HUES64 (cell line): ENCODE measurements around the gene RAI1.

Experiments used
- H3K27ac ChIP-seq: 2 replicates; pipeline ENCODE4 v1.7.0; 2013; ENCODE audit warnings: low read depth, low read length, inconsistent platforms
- H3K27me3 ChIP-seq: 2 replicates; pipeline ENCODE4 v1.6.1; 2013; ENCODE audit warnings: mild to moderate bottlenecking, low read length; ENCODE audit not compliant: insufficient read depth
- H3K36me3 ChIP-seq: 2 replicates; pipeline ENCODE4 v1.6.1; 2013; ENCODE audit warnings: mild to moderate bottlenecking, low read length; ENCODE audit not compliant: insufficient read depth
- H3K4me1 ChIP-seq: 2 replicates; pipeline ENCODE4 v1.6.1; 2013; ENCODE audit warnings: mild to moderate bottlenecking, low read length, moderate library complexity; ENCODE audit not compliant: insufficient read depth
- H3K4me3 ChIP-seq: 2 replicates; pipeline ENCODE4 v1.5.1; 2013; ENCODE audit warnings: mild to moderate bottlenecking, low read length, moderate library complexity
- H3K9ac ChIP-seq: 2 replicates; pipeline ENCODE4 v1.6.1; 2013; ENCODE audit warnings: mild to moderate bottlenecking, low read depth, low read length
- H3K9me3 ChIP-seq: 2 replicates; pipeline ENCODE4 v1.6.1; 2013; ENCODE audit warnings: low read depth, low read length; ENCODE audit not compliant: insufficient read depth
- WGBS: fragments of 150-250, 120-280 bp; methylation state at CpG from one replicate; pipeline ENCODE4 v1.1.7; 2013; ENCODE audit warnings: missing lambda C conversion rate; 5-methylcytosine and 5-hydroxymethylcytosine counted together

RAI1 gene

GRCh38 chr17:17713839-17714238, 32.6 kb downstream of the RAI1 start:
- Histone ChIP-seq H3K9ac (no peak overlapping the region), H3K9me3 (no peaks in the 10 kb centered on the region), H3K4me1 (peaks cover 38% of the 10 kb centered on the region), H3K27me3 (peaks cover 79% of the 10 kb centered on the region), H3K36me3 (no peaks in the 10 kb centered on the region), H3K4me3 (no peak overlapping the region), H3K27ac (no peak overlapping the region)
- WGBS: 63% methylated on average over 7 of the region's 7 CpGs

DNA sequence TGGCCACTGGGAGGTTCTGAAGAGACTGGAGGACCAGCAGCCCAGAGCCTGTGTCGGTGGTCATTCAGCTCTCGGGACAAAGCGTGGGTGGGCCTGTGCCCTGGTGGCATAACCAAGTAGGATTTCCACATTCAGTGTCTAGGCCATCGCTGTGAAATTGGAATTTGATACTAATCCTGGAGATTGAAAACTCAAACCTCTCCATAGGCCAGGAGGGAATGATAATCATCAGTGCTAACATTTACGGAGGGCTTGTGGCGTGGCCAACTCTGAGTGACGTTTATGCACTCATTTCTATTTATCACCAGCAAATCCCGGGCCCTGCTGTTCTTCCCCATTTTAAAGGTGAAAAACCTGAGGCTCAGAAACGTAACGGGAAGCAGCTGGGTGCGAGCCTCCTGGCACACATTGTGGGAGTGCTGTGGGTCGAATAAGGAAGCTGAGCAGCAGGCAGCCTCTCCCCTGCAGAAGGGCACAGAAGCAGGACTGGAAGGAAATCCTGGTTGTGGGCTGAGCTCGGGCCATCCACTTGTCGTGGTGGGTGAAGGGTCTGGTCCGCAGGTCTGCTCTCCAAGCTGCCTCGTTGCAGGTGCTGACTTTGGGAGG, 33.1 kb downstream of the RAI1 start:
- Histone ChIP-seq H3K27ac (no peak overlapping the region), H3K4me1 (peaks cover 38% of the 10 kb centered on the region), H3K9me3 (no peaks in the 10 kb centered on the region), H3K9ac (no peak overlapping the region), H3K27me3 (peaks cover 79% of the 10 kb centered on the region), H3K4me3 (no peak overlapping the region), H3K36me3 (no peaks in the 10 kb centered on the region)
- WGBS: 81% methylated on average over 16 of the region's 16 CpGs

- Histone ChIP-seq H3K9ac (no peak overlapping the region), H3K36me3 (no peaks in the 10 kb centered on the region), H3K4me1 (peaks cover 38% of the 10 kb centered on the region), H3K27me3 (peaks cover 79% of the 10 kb centered on the region), H3K27ac (no peak overlapping the region), H3K9me3 (no peaks in the 10 kb centered on the region), H3K4me3 (no peak overlapping the region)
- WGBS: 82% methylated on average over 2 of the region's 3 CpGs
These were observed 33.6 kb downstream of the RAI1 start for GRCh38 chr17:17714879-17715278.

GRCh38 chr17:17716837-17717523, 35.7 kb downstream of the RAI1 start:
- H3K27me3 ChIP-seq: peaks cover 93% of the 10 kb centered on the region
- no peaks in the 10 kb centered on the region for H3K36me3 ChIP-seq
- H3K27ac ChIP-seq: no peak overlapping the region
- 88% methylated on average over 7 of the region's 7 CpGs for WGBS
- H3K4me1 ChIP-seq: peaks cover 20% of the 10 kb centered on the region
- no peaks in the 10 kb centered on the region for H3K9me3 ChIP-seq
- no peak overlapping the region for H3K4me3 ChIP-seq
- no peak overlapping the region for H3K9ac ChIP-seq

DNA sequence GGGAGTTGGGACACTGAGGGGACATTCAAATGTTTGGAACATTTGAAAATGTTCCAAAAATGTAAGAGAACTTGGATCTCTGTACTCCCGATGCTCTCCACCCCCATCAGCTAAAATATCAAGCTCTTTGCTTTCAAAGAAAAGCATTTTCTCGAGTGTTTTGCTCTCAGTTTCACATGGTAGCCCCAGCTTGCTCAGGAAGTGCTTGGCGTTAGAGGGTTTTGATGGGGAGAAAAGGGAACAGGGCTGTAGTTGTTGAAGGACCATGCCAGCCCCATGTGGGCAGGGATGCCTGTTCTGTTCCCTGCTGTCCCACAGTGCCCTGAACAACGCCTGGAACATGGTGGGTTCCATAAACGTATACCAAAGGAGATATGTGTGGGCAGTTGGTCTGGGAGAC, 37.0 kb downstream of the RAI1 start:
- Histone ChIP-seq H3K27ac (no peak overlapping the region), H3K36me3 (no peaks in the 10 kb centered on the region), H3K9me3 (no peaks in the 10 kb centered on the region), H3K27me3 (peaks cover 98% of the 10 kb centered on the region), H3K9ac (no peak overlapping the region), H3K4me3 (no peak overlapping the region), H3K4me1 (peaks cover 18% of the 10 kb centered on the region)
- WGBS: 85% methylated on average over 5 of the region's 5 CpGs

- Histone ChIP-seq H3K4me1 (peaks cover 10% of the 10 kb centered on the region), H3K4me3 (no peak overlapping the region), H3K27ac (no peak overlapping the region), H3K9ac (no peak overlapping the region), H3K36me3 (no peaks in the 10 kb centered on the region), H3K9me3 (no peaks in the 10 kb centered on the region), H3K27me3 (peaks cover 100% of the 10 kb centered on the region)
- WGBS: 82% methylated on average over 6 of the region's 6 CpGs
These were observed 38.1 kb downstream of the RAI1 start for GRCh38 chr17:17719199-17719940.

DNA sequence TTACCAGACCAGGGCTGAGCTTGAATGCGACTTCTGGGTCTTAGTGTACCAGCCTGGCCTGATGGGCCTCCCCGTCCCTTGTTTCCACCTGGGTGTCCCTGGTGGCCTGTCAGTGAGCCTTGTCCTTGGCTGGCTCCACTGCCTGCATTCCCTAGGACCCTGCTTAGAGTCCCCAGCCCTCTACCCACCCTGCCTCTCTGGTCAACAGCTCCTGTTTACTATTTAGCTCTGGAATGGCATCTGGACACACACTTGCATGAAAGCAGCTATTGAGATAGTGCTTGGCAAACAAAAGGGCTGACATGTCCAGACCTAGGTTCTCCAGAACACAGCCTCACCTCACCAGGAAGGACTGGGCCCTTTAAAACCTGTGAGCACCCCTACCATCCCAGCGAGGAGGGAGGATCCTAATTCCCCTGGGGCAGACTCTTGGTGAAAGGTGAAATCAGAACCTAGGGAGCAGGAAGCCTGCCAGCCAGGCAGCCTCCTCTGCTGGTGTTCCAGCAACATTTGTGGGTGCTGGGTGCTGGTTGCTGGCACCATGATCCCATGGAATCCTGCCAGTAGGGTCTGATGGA, 38.8 kb downstream of the RAI1 start:
- H3K4me1 ChIP-seq: peaks cover 6% of the 10 kb centered on the region
- H3K27me3 ChIP-seq: peaks cover 99% of the 10 kb centered on the region
- H3K4me3 ChIP-seq: no peak overlapping the region
- no peak overlapping the region for H3K27ac ChIP-seq
- H3K9ac ChIP-seq: no peak overlapping the region
- no peaks in the 10 kb centered on the region for H3K36me3 ChIP-seq
- 82% methylated on average over 3 of the region's 3 CpGs for WGBS
- no peaks in the 10 kb centered on the region for H3K9me3 ChIP-seq

GRCh38 chr17:17721140-17721668, 39.9 kb downstream of the RAI1 start:
- Histone ChIP-seq H3K27ac (no peak overlapping the region), H3K27me3 (peaks cover 99% of the 10 kb centered on the region), H3K9me3 (no peaks in the 10 kb centered on the region), H3K9ac (no peak overlapping the region), H3K36me3 (no peaks in the 10 kb centered on the region), H3K4me3 (no peak overlapping the region), H3K4me1 (peaks cover 11% of the 10 kb centered on the region)
- WGBS: 69% methylated on average over 1 of the region's 2 CpGs

DNA sequence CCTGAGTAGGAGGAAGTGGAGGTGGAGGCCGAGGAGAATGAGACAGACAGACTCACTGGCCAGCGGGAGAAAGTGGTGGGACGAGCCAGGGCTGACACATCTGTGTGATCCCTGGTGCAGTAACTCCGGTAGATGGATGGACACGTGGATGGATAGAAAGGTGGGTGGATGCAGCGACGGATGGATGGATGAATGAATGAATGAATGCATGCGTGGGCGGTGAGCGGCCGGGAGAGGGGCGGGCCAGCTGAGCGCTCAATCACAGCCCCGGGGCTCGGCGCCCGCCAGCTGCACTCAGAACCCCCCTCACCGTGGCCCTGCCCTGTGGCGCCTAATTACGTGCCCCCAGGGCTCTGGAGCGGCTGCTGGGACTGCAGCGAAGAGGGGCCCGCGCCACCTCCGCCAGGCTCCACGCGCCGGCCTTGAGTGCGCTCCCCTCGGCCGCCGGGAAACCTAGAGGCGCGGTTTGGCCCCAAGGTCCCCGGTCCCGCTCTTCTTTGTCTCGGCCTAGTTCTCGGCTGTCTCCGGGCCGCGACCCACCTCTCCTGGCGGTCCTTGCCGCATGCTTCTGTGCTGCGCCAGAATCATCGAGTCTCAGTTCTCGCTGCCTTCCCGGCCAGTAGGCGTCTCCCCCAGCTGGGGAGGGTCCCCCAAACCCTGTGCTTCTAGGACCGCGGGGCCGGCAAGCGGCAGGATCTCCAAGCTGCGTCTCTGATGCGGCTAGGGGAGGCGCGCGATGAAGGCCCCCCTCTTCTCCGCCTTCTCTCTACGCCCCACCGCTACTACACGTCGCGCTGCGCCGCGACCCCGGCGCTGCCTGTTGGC, 41.0 kb downstream of the RAI1 start:
- H3K36me3 ChIP-seq: no peaks in the 10 kb centered on the region
- peaks cover 99% of the 10 kb centered on the region for H3K27me3 ChIP-seq
- H3K9me3 ChIP-seq: no peaks in the 10 kb centered on the region
- no peak overlapping the region for H3K9ac ChIP-seq
- peak overlapping the region; percentile 64 for H3K4me3 ChIP-seq
- H3K4me1 ChIP-seq: peaks cover 19% of the 10 kb centered on the region
- 3% methylated on average over 68 of the region's 68 CpGs for WGBS
- H3K27ac ChIP-seq: no peak overlapping the region

DNA sequence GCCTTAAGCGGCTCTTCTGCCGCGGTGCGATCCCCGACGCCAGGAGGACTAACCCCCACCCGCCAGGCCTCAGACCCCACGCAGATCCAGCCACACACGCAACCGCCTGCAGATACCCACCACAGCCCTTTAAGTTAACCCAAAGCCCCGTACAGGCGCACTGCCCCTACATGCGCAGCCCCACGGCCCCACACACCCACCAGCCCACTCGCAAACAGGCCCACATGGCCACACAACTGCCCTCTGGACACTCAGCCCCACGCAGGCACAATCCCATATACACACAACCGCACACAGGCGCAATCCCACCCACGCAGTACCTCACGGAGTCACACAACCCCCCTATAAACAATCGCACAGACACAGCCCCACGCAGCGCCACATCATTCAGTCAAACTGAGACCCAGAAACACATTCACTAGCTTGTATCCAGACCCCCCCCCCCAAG, 41.7 kb downstream of the RAI1 start:
- Histone ChIP-seq H3K27me3 (peaks cover 99% of the 10 kb centered on the region), H3K36me3 (no peaks in the 10 kb centered on the region), H3K9me3 (no peaks in the 10 kb centered on the region), H3K9ac (no peak overlapping the region), H3K27ac (no peak overlapping the region), H3K4me1 (peaks cover 22% of the 10 kb centered on the region), H3K4me3 (peak overlapping the region; percentile 64)
- WGBS: 7% methylated on average over 23 of the region's 23 CpGs
